ENCODE measurements around the gene ERG. TPM values are rescaled to one million over a fixed set of nuclear protein-coding genes. Genes with fewer than 3 reads are reported as not detected.

Gene ERG
- total RNA-seq, 3 donors from 2014 or later (not counting 1 experiment from before 2014, with no cell fraction given) = 0.36 to 0.58 TPM; not detected in 1

DNA sequence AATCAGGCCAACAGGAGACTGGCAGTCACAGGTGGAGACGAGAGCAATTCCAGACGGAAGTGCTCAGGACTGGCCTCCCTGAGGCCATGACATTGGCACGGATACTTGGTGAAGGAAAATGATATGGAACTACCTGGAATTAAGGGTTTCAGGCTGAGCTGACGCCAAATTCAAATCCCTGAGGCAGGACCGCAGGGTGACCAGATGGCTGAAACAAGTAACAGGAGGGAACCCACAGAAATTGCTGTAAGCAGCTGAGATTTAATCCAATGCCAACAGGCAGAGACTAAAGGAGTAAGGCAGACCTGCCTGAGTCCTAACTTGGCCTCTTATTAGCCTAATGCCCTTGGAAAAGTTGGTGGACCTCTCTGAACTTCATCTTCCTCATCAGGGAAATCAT, 76.2 kb downstream of the ERG start:
- ATAC-seq (no peak), DNase-seq (no peak)
- Mint-ChIP-seq H3K9me3 (no peaks in the 10 kb centered on the region), H3K4me3 (no peak overlapping the region), H3K4me1 (no peaks in the 10 kb centered on the region), H3K27me3 (ENCODE audit: low read depth in 2 of 2) (no peaks in the 10 kb centered on the region), H3K27ac (no peak overlapping the region), H3K36me3 (no peaks in the 10 kb centered on the region)
- TF ChIP-seq, protein P1, sequence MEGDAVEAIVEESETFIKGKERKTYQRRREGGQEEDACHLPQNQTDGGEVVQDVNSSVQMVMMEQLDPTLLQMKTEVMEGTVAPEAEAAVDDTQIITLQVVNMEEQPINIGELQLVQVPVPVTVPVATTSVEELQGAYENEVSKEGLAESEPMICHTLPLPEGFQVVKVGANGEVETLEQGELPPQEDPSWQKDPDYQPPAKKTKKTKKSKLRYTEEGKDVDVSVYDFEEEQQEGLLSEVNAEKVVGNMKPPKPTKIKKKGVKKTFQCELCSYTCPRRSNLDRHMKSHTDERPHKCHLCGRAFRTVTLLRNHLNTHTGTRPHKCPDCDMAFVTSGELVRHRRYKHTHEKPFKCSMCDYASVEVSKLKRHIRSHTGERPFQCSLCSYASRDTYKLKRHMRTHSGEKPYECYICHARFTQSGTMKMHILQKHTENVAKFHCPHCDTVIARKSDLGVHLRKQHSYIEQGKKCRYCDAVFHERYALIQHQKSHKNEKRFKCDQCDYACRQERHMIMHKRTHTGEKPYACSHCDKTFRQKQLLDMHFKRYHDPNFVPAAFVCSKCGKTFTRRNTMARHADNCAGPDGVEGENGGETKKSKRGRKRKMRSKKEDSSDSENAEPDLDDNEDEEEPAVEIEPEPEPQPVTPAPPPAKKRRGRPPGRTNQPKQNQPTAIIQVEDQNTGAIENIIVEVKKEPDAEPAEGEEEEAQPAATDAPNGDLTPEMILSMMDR (IDR thresholded peaks at IDR 0.05) = no peak
- no peaks in the 10 kb centered on the region for H3K36me3 ChIP-seq (ENCODE audit: control insufficient read depth, insufficient read depth, low read length)
- no peaks in the 10 kb centered on the region for H3K27me3 ChIP-seq (ENCODE audit: control insufficient read depth, insufficient read depth, low read length)
- H3K9me3 ChIP-seq (ENCODE audit: control insufficient read depth, insufficient read depth, low read length) = no peaks in the 10 kb centered on the region
- 88% methylated on average over 5 of the region's 5 CpGs for WGBS (ENCODE audit: insufficient coverage)
- intact Hi-C loops (cut with micrococcal nuclease) = no loop called here
- H3K4me1 ChIP-seq (ENCODE audit: control insufficient read depth, insufficient read depth, low read length) = no peaks in the 10 kb centered on the region
- no peak overlapping the region for H3K27ac ChIP-seq (ENCODE audit: low read length)
- no peak overlapping the region for H3K4me3 ChIP-seq (ENCODE audit: low read length)

DNA sequence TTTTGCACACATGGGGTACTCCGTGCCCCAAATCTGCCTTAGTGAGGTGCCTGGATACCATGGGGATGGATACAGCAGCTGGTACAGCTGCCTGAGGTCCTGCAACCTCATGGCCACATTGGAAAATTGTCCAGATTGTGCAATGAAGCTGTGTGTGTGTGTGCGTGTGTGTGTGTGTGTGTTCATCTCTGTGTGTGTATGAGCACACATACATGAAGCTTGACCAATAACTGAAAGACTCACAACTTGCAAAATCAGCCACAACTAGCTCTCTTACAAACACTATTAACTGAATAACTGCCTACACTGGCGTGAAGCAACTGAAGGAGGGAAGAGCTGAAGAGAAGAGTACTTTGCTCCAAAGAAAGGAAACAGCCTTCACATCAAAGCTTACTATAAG, 78.1 kb downstream of the ERG start:
- no peak for ATAC-seq
- WGBS (ENCODE audit: insufficient coverage) = 80% methylated on average over 2 of the region's 3 CpGs
- no peak for DNase-seq
- H3K4me3 Mint-ChIP-seq = no peak overlapping the region
- H3K36me3 Mint-ChIP-seq = no peaks in the 10 kb centered on the region
- no peaks in the 10 kb centered on the region for H3K36me3 ChIP-seq (ENCODE audit: control insufficient read depth, insufficient read depth, low read length)
- intact Hi-C loops (cut with micrococcal nuclease) = no loop called here
- no peak overlapping the region for H3K27ac Mint-ChIP-seq
- no peaks in the 10 kb centered on the region for H3K4me1 ChIP-seq (ENCODE audit: control insufficient read depth, insufficient read depth, low read length)
- no peak overlapping the region for H3K27ac ChIP-seq (ENCODE audit: low read length)
- no peaks in the 10 kb centered on the region for H3K9me3 ChIP-seq (ENCODE audit: control insufficient read depth, insufficient read depth, low read length)
- no peaks in the 10 kb centered on the region for H3K4me1 Mint-ChIP-seq
- no peaks in the 10 kb centered on the region for H3K9me3 Mint-ChIP-seq
- H3K27me3 Mint-ChIP-seq (ENCODE audit: low read depth in 2 of 2) = peaks cover 0 to 2% of the 10 kb centered on the region in 2 donors
- no peak overlapping the region for H3K4me3 ChIP-seq (ENCODE audit: low read length)
- H3K27me3 ChIP-seq (ENCODE audit: control insufficient read depth, insufficient read depth, low read length) = no peaks in the 10 kb centered on the region
- TF ChIP-seq, protein P1 (IDR thresholded peaks at IDR 0.05) = no peak

DNA sequence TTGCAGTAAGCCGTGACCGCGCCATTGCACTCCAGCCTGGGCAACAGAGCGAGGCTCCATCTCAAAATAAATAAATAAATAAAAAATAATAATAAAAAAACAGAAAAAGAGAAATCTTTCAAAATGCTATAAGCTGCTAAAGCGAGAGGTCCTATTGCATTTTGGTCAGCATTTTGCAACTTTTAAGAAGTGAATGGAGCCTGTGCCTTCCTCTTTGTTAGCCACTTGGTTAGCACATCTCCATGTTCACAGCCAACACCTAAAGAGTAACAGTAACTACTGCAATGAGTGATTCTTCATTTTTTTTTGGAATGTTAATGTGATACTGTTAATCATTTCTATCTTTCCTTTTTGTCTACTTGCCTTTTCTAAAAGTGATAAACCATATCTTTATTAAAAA, 80.6 kb downstream of the ERG start:
- no peaks in the 10 kb centered on the region for H3K9me3 ChIP-seq (ENCODE audit: control insufficient read depth, insufficient read depth, low read length)
- TF ChIP-seq, protein P1 (IDR thresholded peaks at IDR 0.05) = no peak
- 98% methylated on average over 4 of the region's 5 CpGs for whole genome bisulfite sequencing (ENCODE audit: insufficient coverage)
- no peak overlapping the region for H3K4me3 ChIP-seq (ENCODE audit: low read length)
- peaks cover 2% of the 10 kb centered on the region for H3K27me3 ChIP-seq (ENCODE audit: control insufficient read depth, insufficient read depth, low read length)
- intact Hi-C loops (cut with micrococcal nuclease) = no loop called here
- H3K27ac Mint-ChIP-seq = no peak overlapping the region
- no peaks in the 10 kb centered on the region for H3K4me1 ChIP-seq (ENCODE audit: control insufficient read depth, insufficient read depth, low read length)
- H3K4me1 Mint-ChIP-seq = no peaks in the 10 kb centered on the region
- H3K4me3 Mint-ChIP-seq = no peak overlapping the region
- no peaks in the 10 kb centered on the region for H3K9me3 Mint-ChIP-seq
- no peaks in the 10 kb centered on the region for H3K36me3 Mint-ChIP-seq
- H3K27me3 Mint-ChIP-seq (ENCODE audit: low read depth in 2 of 2) = peaks cover 10 to 18% of the 10 kb centered on the region in 2 donors
- DNase-seq (no peak), ATAC-seq (no peak)
- no peak overlapping the region for H3K27ac ChIP-seq (ENCODE audit: low read length)
- no peaks in the 10 kb centered on the region for H3K36me3 ChIP-seq (ENCODE audit: control insufficient read depth, insufficient read depth, low read length)

DNA sequence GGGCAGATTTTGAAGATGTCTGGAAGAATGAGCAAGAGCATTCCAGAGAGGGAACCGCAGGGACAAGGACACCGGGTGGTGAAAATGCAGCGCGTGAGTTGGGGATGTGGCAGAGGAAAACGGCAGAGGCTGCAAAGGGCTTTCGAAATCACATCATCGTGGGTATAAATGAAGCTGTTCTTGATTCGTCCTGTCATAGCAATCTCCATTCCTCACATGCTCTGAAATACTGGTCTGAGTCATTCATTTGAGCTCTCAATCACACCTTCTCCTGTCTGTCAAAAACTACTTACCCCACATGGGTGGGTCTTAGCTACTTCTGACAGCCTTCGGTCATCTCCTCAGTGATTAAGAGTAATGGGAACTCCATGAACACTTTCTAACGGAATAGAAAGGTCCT, 81.5 kb downstream of the ERG start:
- WGBS (ENCODE audit: insufficient coverage) = 81% methylated on average over 10 of the region's 10 CpGs
- no peaks in the 10 kb centered on the region for H3K4me1 Mint-ChIP-seq
- no peak overlapping the region for H3K27ac Mint-ChIP-seq
- peaks cover 12 to 27% of the 10 kb centered on the region in 2 donors for H3K27me3 Mint-ChIP-seq (ENCODE audit: low read depth in 2 of 2)
- H3K4me3 Mint-ChIP-seq = no peak overlapping the region
- no peaks in the 10 kb centered on the region for H3K36me3 Mint-ChIP-seq
- TF ChIP-seq, protein P1 (IDR thresholded peaks at IDR 0.05) = no peak
- DNase-seq = no peak
- no peak for ATAC-seq
- H3K27ac ChIP-seq (ENCODE audit: low read length) = no peak overlapping the region
- H3K27me3 ChIP-seq (ENCODE audit: control insufficient read depth, insufficient read depth, low read length) = peaks cover 2% of the 10 kb centered on the region
- intact Hi-C loops (cut with micrococcal nuclease) = no loop called here
- H3K9me3 ChIP-seq (ENCODE audit: control insufficient read depth, insufficient read depth, low read length) = no peaks in the 10 kb centered on the region
- no peaks in the 10 kb centered on the region for H3K36me3 ChIP-seq (ENCODE audit: control insufficient read depth, insufficient read depth, low read length)
- no peaks in the 10 kb centered on the region for H3K4me1 ChIP-seq (ENCODE audit: control insufficient read depth, insufficient read depth, low read length)
- no peaks in the 10 kb centered on the region for H3K9me3 Mint-ChIP-seq
- H3K4me3 ChIP-seq (ENCODE audit: low read length) = no peak overlapping the region

Data from natural killer cell (primary cell).